Measurements from ENCODE around the gene OVAAL. TPM values are rescaled to one million over a fixed set of nuclear protein-coding genes. Genes with fewer than 3 reads are reported as not detected.

OVAAL gene
- total and polyA plus RNA-seq, 9 of the 15 experiments (the other 6 are each of a cell fraction or from before 2014, with no cell fraction given): 0.04 to 0.18 (median 0.08) TPM; not detected in 4

DNA sequence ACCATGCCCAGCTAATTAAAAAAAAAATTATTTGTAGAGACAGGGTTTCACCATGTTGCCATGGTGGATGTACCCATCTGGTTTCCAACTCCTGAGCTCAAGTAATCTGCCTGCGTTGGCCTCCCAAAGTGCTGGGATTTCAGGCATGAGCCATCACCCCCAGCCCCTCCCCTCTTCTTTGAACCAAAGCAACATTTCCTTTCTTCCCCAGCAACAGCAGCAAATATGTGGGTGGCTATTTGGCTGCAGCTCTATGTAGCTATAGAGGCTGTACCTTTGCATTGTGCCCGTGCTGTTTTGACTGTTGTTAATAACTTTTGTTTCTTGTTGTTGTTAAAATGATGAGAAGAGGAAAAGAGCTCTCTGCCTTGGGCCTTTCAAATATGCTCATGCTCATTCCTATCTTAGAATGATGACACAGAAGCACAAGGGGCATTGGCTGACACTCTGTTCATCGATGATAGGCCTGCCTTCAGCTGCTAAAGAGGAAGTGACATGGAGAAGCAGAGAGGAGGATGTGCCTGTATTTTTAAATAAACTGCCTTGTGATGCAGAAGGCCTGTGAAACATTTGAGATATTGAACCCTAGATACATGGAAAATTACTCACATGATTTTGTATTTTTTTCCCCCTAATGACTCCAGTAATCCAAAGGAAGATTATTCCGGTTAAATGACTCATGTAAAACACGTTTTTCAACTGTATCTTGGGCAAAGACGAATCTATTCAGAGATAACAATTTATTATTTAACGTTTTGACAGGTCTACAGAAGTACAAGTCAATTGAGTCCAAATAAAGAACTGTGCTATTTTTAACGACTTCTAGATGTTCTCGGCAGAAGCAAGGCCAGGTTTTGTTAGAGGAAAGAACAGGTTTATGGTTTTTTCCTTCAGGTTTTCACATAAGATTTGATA lies 52.5 kb downstream of the OVAAL start (continued):
- TF ChIP-seq HMG20A (CRISPR knock-in tag; conservative IDR thresholded peaks at IDR 0.05): 0 out of 2 replicates have a peak, but pooled peaks have one; percentile 2
- no peak for TF ChIP-seq ZNF282 (CRISPR knock-in tag; IDR thresholded peaks at IDR 0.05)
- TF ChIP-seq ZNF830 (CRISPR knock-in tag; IDR thresholded peaks at IDR 0.05): no peak
- TF ChIP-seq CHD4 (IDR thresholded peaks at IDR 0.05; ENCODE audit: insufficient read depth, insufficient replicate concordance, low read depth, low read length, poor library complexity, severe bottlenecking): peak; percentile 71
- TF ChIP-seq BACH1 (tag; IDR thresholded peaks at IDR 0.05): peak; percentile 60; the same call in 1 of the 2 replicates
- TF ChIP-seq NFE2 (IDR thresholded peaks at IDR 0.05; ENCODE audit: low read depth): peak; percentile 48
- TF ChIP-seq MEIS2 (IDR thresholded peaks at IDR 0.05; ENCODE audit: partially characterized antibody): peak; percentile 84
- no peak for TF ChIP-seq HOXB6 (CRISPR knock-in tag; IDR thresholded peaks at IDR 0.05; ENCODE audit: borderline replicate concordance)
- no peak for TF ChIP-seq PRMT5 (CRISPR knock-in tag; IDR thresholded peaks at IDR 0.05)
- TF ChIP-seq ZNF174 (CRISPR knock-in tag; IDR thresholded peaks at IDR 0.05): no peak
- TF ChIP-seq POLR2A (conservative IDR thresholded peaks at IDR 0.05): peak; percentile 61; the same call in 1 of the 2 replicates
- TF ChIP-seq, protein P1, sequence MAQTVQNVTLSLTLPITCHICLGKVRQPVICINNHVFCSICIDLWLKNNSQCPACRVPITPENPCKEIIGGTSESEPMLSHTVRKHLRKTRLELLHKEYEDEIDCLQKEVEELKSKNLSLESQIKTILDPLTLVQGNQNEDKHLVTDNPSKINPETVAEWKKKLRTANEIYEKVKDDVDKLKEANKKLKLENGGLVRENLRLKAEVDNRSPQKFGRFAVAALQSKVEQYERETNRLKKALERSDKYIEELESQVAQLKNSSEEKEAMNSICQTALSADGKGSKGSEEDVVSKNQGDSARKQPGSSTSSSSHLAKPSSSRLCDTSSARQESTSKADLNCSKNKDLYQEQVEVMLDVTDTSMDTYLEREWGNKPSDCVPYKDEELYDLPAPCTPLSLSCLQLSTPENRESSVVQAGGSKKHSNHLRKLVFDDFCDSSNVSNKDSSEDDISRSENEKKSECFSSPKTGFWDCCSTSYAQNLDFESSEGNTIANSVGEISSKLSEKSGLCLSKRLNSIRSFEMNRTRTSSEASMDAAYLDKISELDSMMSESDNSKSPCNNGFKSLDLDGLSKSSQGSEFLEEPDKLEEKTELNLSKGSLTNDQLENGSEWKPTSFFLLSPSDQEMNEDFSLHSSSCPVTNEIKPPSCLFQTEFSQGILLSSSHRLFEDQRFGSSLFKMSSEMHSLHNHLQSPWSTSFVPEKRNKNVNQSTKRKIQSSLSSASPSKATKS (CRISPR knock-in tag; IDR thresholded peaks at IDR 0.05): no peak
- TF ChIP-seq NFATC3 (IDR thresholded peaks at IDR 0.05): peak; percentile 63
- TF ChIP-seq, protein P2, sequence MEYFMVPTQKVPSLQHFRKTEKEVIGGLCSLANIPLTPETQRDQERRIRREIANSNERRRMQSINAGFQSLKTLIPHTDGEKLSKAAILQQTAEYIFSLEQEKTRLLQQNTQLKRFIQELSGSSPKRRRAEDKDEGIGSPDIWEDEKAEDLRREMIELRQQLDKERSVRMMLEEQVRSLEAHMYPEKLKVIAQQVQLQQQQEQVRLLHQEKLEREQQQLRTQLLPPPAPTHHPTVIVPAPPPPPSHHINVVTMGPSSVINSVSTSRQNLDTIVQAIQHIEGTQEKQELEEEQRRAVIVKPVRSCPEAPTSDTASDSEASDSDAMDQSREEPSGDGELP (CRISPR knock-in tag; IDR thresholded peaks at IDR 0.05; ENCODE audit: borderline replicate concordance): peak; percentile 42
- TF ChIP-seq NRF1 (conservative IDR thresholded peaks at IDR 0.05 in 1 of 2, IDR thresholded peaks at IDR 0.05 in 1 of 2): peak; percentile 48 to 60; a peak in 3 of 4 replicates
- no peak; the same call in 1 of the 2 replicates for TF ChIP-seq ZKSCAN1 (IDR thresholded peaks at IDR 0.05; ENCODE audit: low read depth, low read length)
- TF ChIP-seq TBP (optimal IDR thresholded peaks at IDR 0.05; ENCODE audit: low read depth, low read length): peak; percentile 58
- TF ChIP-seq, protein P3, sequence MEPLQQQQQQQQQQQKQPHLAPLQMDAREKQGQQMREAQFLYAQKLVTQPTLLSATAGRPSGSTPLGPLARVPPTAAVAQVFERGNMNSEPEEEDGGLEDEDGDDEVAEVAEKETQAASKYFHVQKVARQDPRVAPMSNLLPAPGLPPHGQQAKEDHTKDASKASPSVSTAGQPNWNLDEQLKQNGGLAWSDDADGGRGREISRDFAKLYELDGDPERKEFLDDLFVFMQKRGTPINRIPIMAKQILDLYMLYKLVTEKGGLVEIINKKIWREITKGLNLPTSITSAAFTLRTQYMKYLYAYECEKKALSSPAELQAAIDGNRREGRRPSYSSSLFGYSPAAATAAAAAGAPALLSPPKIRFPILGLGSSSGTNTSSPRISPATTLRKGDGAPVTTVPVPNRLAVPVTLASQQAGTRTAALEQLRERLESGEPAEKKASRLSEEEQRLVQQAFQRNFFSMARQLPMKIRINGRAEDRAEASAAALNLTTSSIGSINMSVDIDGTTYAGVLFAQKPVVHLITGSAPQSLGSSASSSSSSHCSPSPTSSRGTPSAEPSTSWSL (CRISPR knock-in tag; IDR thresholded peaks at IDR 0.05; ENCODE audit: borderline replicate concordance): no peak
- peak; percentile 41; the same call in 1 of the 2 replicates for TF ChIP-seq RBFOX2 (IDR thresholded peaks at IDR 0.05; ENCODE audit: low read depth, low read length)
- no peak for TF ChIP-seq MCM5 (IDR thresholded peaks at IDR 0.05; ENCODE audit: low read depth)
- peak; percentile 77 to 80 for TF ChIP-seq TRIM24 (IDR thresholded peaks at IDR 0.05)
- peak; percentile 19 for TF ChIP-seq HCFC1 (IDR thresholded peaks at IDR 0.05; ENCODE audit: low read depth, low read length)
- TF ChIP-seq ILF3 (IDR thresholded peaks at IDR 0.05; ENCODE audit: borderline replicate concordance): no peak
- peak; percentile 82; the same call in 1 of the 2 replicates for TF ChIP-seq JUND (IDR thresholded peaks at IDR 0.05; ENCODE audit: borderline replicate concordance, low read depth, low read length)
- peak; percentile 87; the same call in 2 of the 3 replicates for TF ChIP-seq JUND (tag; IDR thresholded peaks at IDR 0.05; ENCODE audit: borderline replicate concordance, low read depth, low read length)
